Stimulated activated CD4-positive, alpha-beta T cell treated with anti-CD3 and anti-CD28 coated beads, Interleukin-4, amount 100 ng/mL, for 4 hours (primary cell): ENCODE measurements around the gene MYH11.

Experiments
- DNase-seq, 2 experiments: peaks; one replicate each; pipeline ENCODE4 v3.0.0-alpha.2; 2020

Gene MYH11

GRCh38 chr16:15775209-15775608 lies 81.6 kb downstream of the MYH11 start:
- DNase-seq = no peak

DNA sequence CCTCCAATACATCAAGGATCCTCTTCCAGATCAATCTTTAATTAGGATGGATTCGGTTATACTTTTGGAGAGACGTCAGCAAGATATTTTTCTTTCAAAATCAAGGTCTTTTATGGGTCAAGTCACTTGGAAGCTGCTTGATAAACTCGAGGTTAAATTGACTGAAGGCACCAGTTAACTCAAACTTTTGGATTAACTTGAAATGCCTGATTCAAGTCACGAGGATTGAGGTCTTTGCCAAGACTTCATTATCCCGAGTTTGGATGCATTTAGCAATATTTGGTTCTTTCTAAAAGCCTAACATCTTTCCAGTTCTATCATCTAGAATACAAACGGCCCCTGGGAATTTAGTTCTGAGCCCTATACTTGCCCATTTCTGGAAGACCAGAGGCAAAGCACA lies 82.9 kb downstream of the MYH11 start:
- no peak for DNase-seq

DNA sequence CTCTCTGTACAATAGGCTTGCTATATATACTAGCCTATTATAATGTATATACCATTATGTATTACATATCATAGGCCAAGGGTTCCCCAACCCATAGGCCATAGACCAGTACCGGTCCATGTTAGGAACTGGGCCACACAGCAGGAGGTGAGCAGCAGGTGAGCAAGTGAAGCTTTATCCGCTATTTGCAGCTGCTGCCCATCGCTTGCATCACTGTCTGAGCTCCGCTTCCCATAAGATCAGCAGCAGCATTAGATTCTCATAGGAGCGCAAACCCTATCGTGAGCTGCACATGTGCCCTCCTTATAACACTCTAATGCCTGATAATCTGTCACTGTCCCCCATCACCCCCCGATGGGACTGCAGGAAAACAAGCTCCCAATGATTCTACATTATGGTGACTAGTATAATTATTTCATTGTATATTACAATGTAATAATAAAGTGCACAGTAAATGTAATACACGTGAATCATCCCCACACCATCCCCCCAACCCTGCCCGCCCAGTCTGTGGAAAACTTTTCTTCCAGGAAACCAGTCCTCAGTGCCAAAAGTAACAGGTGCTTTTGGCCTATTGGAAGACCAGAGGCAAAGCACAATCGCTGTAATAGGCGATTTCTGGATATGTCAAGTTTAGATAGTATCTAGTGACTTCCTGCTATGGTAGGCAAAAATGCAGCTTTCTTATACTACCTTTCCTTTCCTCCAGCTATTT lies 84.1 kb downstream of the MYH11 start:
- no peak for DNase-seq

DNA sequence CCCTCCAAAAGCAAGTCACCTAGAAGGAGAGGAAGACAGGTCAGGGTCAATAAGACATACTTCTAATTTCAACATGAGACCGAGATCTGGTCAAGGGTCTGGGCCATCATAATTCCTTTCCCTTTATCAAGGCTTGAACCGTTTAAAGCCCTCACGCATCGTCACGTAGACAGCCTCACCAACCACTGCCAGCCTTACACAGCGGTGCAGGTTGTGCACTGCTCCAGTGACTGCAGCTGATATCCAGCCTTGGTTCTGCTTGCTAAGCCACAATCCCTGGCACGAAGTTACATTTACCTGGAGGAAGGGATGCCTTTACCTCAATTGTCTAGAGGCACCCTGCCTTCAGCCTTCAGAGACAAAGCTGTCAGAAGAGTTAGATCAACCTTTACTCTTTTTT lies 85.1 kb downstream of the MYH11 start:
- no peak for DNase-seq

- no peak for DNase-seq
Measured at GRCh38 chr16:15770512-15770911, 86.3 kb downstream of the MYH11 start.

GRCh38 chr16:15770107-15770506 lies 86.7 kb downstream of the MYH11 start:
- no peak for DNase-seq

DNA sequence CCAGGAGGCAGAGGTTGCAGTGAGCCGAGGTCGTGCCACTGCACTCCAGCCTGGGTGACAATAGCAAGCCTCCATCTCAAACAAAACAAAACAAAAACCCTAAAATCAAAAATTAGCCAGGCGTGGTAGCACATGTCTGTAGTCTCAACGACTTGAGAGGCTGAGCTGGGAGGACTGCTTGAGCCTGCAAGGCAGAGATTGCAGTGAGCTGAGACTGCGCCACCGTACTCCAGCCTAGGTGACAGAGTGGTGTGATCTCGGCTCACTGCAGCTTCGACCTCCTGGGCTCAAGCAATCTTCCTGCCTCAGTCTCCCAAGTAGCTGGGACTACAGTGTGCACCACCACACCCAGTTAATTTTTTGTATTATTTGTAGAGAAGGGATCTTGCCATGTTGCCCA lies 87.6 kb downstream of the MYH11 start:
- DNase-seq = no peak

DNA sequence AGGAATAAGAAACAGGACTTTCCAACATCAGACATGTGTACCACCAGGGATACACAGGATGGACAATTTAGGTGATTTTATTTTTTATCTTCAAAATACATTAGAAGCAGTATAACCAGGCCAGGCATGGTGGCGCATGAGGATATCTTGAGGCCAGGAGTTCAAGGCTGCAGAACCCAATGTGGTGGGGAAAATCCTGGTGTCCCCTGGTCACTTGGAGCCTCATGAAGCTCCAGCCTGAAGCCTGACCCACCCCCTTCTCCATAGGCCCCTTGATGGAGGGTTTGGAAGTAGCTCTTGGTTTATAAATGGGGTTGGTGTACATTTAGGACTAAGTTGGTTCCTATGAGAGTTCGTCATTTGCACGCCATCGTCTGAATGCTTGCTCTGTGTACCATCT lies 88.6 kb downstream of the MYH11 start:
- DNase-seq = no peak

DNA sequence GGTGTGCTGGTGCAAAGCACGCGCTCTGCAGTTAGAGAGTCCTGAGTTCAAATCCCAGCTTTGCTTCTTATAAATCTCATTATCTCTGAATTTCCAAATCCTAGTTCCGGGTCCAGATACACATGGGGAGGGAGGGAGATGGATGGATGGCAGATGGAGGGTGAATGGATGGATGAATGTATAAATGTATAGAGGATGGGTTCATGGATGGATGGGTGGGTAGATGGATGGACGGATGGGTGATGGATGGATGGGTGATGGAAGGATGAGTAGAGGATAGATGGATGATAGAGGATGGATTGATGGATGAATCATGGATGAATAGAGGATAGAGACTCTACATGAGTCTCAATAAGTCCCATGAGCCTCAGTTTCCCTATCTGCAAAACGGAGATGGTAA lies 89.9 kb downstream of the MYH11 start:
- no peak for DNase-seq

GRCh38 chr16:15765880-15766279 lies 90.9 kb downstream of the MYH11 start:
- no peak for DNase-seq

GRCh38 chr16:15765116-15765515 lies 91.7 kb downstream of the MYH11 start:
- no peak for DNase-seq

DNA sequence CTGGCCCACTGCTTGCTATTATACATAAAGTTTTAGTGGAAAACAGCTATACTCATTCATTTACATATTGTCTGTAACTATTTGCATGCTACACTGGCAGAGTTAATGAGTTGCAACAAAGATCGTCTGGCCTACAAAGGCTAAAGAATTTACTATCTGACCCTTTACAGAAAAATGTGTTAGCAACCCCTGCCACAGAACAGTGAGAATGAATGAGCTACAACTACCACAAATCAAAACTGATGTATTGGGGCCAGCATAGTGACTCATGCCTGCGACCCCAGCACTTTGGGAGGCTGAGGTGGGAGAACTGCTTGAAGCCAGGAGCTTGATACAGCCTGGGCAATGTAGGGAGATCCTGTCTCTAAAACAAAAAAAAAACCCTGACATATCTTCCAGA lies 92.7 kb downstream of the MYH11 start:
- no peak for DNase-seq

- DNase-seq = no peak
Measured at GRCh38 chr16:15760129-15760528, 96.7 kb downstream of the MYH11 start.

DNA sequence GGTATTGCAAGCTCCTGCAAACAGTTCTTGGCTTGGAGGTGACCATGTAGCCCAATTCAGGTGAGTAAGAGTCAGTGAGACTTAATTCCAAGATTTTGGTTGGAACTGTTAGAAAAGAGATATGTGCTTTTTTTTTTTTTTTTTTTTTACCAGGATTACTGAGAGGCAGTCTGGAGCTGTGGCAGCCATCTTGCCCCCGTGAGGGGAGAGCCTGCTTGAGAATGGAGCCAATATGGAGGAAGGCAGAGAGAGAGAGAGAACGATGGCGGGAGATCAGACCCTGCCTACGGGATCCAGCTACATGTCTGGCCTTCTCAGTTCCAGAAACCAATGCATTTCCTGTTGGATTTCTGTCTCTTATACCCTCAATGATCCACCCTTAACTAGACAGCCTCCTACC lies 97.8 kb downstream of the MYH11 start:
- DNase-seq = no peak

GRCh38 chr16:15757630-15758251 lies 99.1 kb downstream of the MYH11 start:
- DNase-seq = peak in 1 of 2 experiments; percentile 1

DNA sequence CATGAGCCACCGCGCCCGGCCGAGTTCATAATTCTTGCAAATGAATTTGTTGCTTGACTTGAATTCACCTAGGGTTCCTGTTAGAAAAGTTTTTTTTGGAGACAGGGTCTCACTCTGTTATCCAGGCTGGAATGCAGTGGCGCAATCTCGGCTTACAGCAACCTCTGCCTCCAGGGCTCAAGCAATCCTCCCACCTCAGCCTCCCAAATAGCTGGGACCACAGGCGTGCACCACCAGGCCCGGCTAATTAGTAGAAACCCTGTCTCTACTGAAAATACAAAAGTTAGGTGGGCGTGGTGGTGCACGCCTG lies 99.8 kb downstream of the MYH11 start:
- DNase-seq = no peak

DNA sequence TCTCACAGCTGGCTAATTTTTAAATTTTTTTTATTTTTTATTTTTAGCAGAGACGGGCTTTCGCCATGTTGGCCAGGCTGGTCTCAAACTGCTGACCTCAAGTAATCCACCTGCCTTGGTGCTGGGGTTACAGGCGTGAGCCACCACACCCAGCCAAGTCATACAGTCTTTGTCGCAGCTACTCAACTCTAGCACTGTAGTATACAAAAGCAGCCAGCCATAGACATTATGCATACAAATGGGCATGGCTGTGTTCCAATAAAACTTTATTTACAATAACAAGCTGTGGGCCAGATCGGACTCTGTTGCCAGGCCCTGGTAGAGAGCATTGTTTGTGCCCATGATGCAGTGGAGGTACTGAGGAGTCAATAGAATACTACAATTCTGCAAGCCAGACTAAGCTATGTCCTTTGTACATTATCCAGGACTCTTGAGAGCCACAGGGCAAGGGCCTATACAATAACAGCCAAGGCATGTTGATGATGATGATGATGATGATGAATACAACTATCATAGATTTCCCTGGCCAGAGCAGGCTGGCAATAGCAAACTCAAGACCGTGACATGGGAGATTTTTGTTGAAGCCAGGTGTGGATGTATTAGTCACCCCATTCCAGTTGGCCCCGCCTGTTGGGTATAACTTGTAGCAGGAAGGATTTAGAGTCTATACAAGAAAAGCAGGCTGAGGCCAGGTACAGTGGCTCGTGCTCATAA lies 101.8 kb downstream of the MYH11 start:
- no peak for DNase-seq

DNA sequence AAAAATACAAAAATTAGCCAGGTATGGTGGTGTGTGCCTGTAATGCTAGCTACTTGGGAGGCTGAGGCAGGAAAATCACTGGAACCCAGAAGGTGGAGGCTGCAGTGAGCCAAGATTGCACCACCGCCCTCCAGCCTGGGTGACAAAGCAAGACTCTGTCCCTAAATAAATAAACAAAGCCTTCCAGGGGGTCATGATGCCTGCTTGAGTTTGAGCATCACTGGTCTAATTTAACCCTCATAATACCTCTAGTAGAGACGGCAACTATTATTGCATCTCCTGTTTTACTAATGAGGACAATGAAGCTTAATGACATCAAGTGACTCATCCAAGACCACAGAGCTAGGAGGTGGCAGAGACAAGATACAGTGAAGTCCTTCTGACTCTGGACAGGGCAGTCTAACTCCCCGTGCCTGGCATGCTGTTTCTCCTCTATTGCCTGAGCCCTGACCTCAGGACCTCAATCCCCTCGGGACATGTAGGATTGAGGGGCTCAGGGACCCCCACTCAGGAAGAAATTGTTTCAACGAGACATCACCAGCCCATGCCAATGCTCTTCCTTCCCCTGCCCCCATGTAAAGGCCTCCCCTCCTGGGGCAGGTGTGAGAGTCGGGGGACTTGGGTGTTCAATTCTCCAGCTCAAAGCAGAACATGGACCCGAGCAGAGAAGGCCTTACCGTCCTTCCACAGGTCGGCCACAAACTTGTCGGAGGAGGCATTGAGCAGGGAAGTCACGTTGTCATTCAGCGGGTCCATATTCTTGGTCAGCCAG lies 103.9 kb downstream of the MYH11 start:
- DNase-seq = no peak

- DNase-seq = no peak
Measured at GRCh38 chr16:15751940-15752339, 104.9 kb downstream of the MYH11 start.

DNA sequence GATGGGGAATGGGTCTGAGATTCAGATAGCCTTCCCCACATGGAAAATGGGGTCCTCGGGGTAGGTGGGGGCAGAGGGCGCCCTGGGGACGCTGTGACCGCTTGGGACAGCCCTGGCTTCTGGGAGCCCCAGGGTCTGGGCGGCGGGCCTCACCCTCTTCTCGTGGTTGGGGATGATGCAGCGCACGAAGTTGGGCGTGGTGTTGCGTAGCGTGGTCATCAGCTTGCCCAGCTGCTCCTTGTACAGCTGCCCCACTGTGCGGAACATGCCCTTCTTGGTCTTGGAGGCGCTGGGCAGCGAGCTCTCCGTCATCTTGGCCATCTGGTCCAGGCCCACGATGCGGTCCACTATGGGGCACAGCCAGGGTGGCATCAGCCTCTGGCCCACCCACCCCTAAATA lies 106.8 kb downstream of the MYH11 start:
- DNase-seq = no peak

GRCh38 chr16:15749371-15749770 lies 107.5 kb downstream of the MYH11 start:
- DNase-seq = no peak

DNA sequence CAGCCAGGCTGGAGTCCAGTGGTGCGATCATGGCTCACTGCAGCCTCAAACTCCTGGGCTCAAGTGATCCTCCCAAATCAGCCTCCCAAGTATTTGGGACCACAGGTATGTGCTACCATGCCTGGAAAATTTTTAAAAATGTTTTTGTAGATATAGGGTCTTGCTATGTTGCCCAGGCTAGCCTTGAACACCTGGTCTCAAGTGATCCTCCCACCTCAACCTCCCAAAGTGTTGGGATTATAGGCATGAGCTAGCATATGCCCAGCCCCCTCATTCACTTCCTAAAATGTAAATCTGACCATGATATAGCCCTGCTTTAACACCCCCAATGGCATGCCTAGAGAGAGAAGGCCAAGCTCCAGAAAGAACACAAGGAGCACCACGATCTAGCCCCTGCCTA lies 108.2 kb downstream of the MYH11 start:
- DNase-seq = no peak

- DNase-seq = no peak
Measured at GRCh38 chr16:15747937-15748336, 108.9 kb downstream of the MYH11 start.

DNA sequence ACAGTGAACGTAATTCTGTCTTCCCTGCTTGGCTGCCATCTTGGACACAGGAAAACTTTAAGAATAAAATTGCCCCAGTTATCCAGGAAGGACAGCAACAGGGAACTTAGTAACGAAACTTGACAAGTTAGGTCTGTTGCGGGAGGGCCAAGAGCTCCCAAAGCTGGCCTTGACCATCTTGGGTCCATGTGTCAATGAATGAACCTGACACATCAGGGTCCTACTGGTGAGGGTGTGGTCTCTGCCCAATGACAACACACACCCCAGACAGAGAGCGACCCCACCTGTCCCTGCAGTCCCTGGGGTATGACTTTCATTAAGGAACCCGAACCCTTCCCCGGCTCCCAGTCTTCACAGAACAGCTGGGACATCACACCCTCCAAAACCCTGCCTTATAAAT lies 110.5 kb downstream of the MYH11 start:
- DNase-seq = no peak
